GM12878 (cell line): ENCODE results near the gene SEMA3B. TPM values are rescaled to one million over a fixed set of nuclear protein-coding genes. Genes with fewer than 3 reads are reported as not detected.

Experiments
- CREB1 ChIP-seq: IDR thresholded peaks from 2 replicates; pipeline ENCODE4 v1.6.1; 2012; ENCODE audit warnings: low read depth, mild to moderate bottlenecking, inconsistent platforms
- CUX1 ChIP-seq: IDR thresholded peaks from 2 replicates; pipeline ENCODE4 v1.6.1; 2012; ENCODE audit warnings: improper control_type of control experiment, low read depth, low read length; ENCODE audit not compliant: insufficient replicate concordance
- IRF3 ChIP-seq: fragments of 450-650 bp; IDR thresholded peaks from 2 replicates; pipeline ENCODE4 v1.6.1; 2014; ENCODE audit warnings: mild to moderate bottlenecking
- ZNF687 ChIP-seq: fragments of 450-650 bp; IDR thresholded peaks from 2 replicates; pipeline ENCODE4 v1.6.1; 2017; ENCODE audit warnings: mild to moderate bottlenecking, moderate library complexity
- polyA plus RNA-seq, 11 experiments: library from polyadenylated mRNA; depleted of rRNA in 4 of 11; unstranded in 6 of 11; stranded (reverse) in 5 of 11; fragments of >200 nt; fragmentation: Nextera tagmentation in 4 of 11; fragmentation: Illumina TruSeq in 1 of 11; extraction: Ambion mirVana in 4 of 11; extraction: Trizol in 1 of 11; gene quantifications; 1 replicate in 1 of 11; 2 replicates in 10 of 11; pipeline versions ENCODE4 v1.2.1 to v1.2.3, GENCODE V29; 2011 to 2016; ENCODE audit warnings: inconsistent platforms in 2 of 11, missing spikeins in 2 of 11, low read depth in 1 of 11
- total RNA-seq, 4 experiments: library from RNA; depleted of rRNA in 3 of 4; stranded (reverse); fragments of >200 nt in 3 of 4; fragmentation: Illumina TruSeq in 1 of 4; extraction: Trizol in 1 of 4; gene quantifications; 2 replicates each; pipeline versions ENCODE4 v1.2.1 to v1.2.3, GENCODE V29; 2013 to 2021

The SEMA3B gene
- total and polyA plus RNA-seq, 10 of the 15 experiments (the other 5 are each of a cell fraction or from before 2014, with no cell fraction given), result 0.06 to 0.59 (median 0.14) TPM; not detected in 2

GRCh38 chr3:50224639-50225038 lies 44.3 kb upstream of the SEMA3B start (continued):
- TF ChIP-seq ZNF687 (no peak), CREB1 (no peak), IRF3 (no peak), CUX1 (no peak)
